B cell (primary cell): ENCODE data around the gene KRT24. TPM values are rescaled to one million over a fixed set of nuclear protein-coding genes. Genes with fewer than 3 reads are reported as not detected.

ENCODE experiments used
- ATAC-seq: fragments of 200-7000 bp; cut with Tn5 transposase; one replicate; pipeline ENCODE4 v1.10.0; 2021; ENCODE audit warnings: low read depth, mild to moderate bottlenecking, moderate number of reproducible peaks, moderate library complexity
- CTCF ChIA-PET: fragments of 350-600 bp; sonication (Branson Sonifier 250); formaldehyde crosslinking; loops from one replicate; lab custom pipeline; 2021; ENCODE audit warnings: antibody characterized with exemption, inconsistent platforms; lab: Charles Lee
- POLR2A ChIA-PET: fragments of 350-600 bp; sonication (Branson Sonifier 250); formaldehyde crosslinking; loops from one replicate; lab custom pipeline; 2021; ENCODE audit warnings: antibody characterized with exemption; lab: Charles Lee
- DNase-seq: peaks from one replicate; pipeline ENCODE4 v3.0.0; 2013
- H2AFZ ChIP-seq: 2 replicates; pipeline ENCODE4 v1.6.1; 2012; ENCODE audit warnings: mild to moderate bottlenecking, low read depth, low read length; ENCODE audit not compliant: insufficient read depth, poor library complexity, severe bottlenecking
- H3K27ac ChIP-seq, 2 donors: 1 replicate in 1 of 2; 2 replicates in 1 of 2; pipeline ENCODE4 v1.5.1; 2012 to 2013; ENCODE audit warnings: low read length in 2 of 2, mild to moderate bottlenecking in 2 of 2, moderate library complexity in 1 of 2
- H3K27me3 ChIP-seq, 4 experiments: fragments of 200-600 bp in 1 of 4; sonication (generic) in 1 of 4; replicated peaks in 1 of 4; 1 replicate in 2 of 4; 2 replicates in 2 of 4; pipeline versions ENCODE4 v1.6.1 to v1.7.0; 2013 to 2016; ENCODE audit warnings: low read length in 3 of 4, mild to moderate bottlenecking in 2 of 4, mixed read lengths in 1 of 4, moderate library complexity in 1 of 4; ENCODE audit not compliant: insufficient read depth in 4 of 4, control insufficient read depth in 3 of 4; ENCODE audit errors: control extremely low read depth in 1 of 4
- H3K36me3 ChIP-seq, 2 experiments: replicated peaks in 1 of 2; 1 replicate in 1 of 2; 2 replicates in 1 of 2; pipeline versions ENCODE4 v1.6.1 to v1.7.1; 2013; ENCODE audit warnings: low read length in 1 of 2; ENCODE audit not compliant: insufficient read depth in 2 of 2, control insufficient read depth in 1 of 2; ENCODE audit errors: control extremely low read depth in 1 of 2, extremely low read depth in 1 of 2
- H3K4me1 ChIP-seq, 2 donors: fragments of 200-600 bp in 1 of 2; sonication (generic) in 1 of 2; 1 replicate in 1 of 2; 2 replicates in 1 of 2; pipeline versions ENCODE4 v1.5.1 to v1.6.1; 2013 to 2017; ENCODE audit warnings: low read length in 2 of 2; ENCODE audit not compliant: control insufficient read depth in 2 of 2, insufficient read depth in 2 of 2
- H3K4me2 ChIP-seq: replicated peaks from 2 replicates; pipeline ENCODE3; 2012; ENCODE audit warnings: mild to moderate bottlenecking, low read depth, low read length; ENCODE audit not compliant: poor library complexity, severe bottlenecking
- H3K4me3 ChIP-seq, 5 experiments: fragments of 200-600 bp in 1 of 5; sonication (generic) in 1 of 5; 1 replicate in 3 of 5; 2 replicates in 2 of 5; pipeline versions ENCODE4 v1.5.1 to v1.7.0; 2011 to 2016; ENCODE audit warnings: low read length in 4 of 5, mild to moderate bottlenecking in 4 of 5, low read depth in 2 of 5, control low read depth in 1 of 5, moderate library complexity in 1 of 5; ENCODE audit not compliant: insufficient read depth in 1 of 5; ENCODE audit errors: control extremely low read depth in 1 of 5, extremely low read depth in 1 of 5
- H3K79me2 ChIP-seq: fragments of 200-600 bp; sonication (generic); one replicate; pipeline ENCODE4 v1.6.0; 2016; ENCODE audit warnings: low read length; ENCODE audit not compliant: control insufficient read depth, insufficient read depth
- H3K9ac ChIP-seq: fragments of 200-600 bp; sonication (generic); 2 replicates; pipeline ENCODE4 v1.6.1; 2017; ENCODE audit warnings: mild to moderate bottlenecking, low read length, moderate library complexity
- H3K9me3 ChIP-seq, 3 donors: one replicate each; pipeline versions ENCODE4 v1.6.1 to v1.7.1; 2013; ENCODE audit warnings: low read length in 2 of 3; ENCODE audit not compliant: control insufficient read depth in 2 of 3, insufficient read depth in 1 of 3; ENCODE audit errors: control extremely low read depth in 1 of 3
- H4K20me1 ChIP-seq: 2 replicates; pipeline ENCODE4 v1.6.0; 2012; ENCODE audit warnings: mild to moderate bottlenecking, low read length; ENCODE audit not compliant: insufficient read depth, control insufficient read depth, poor library complexity, severe bottlenecking
- H3K27ac Mint-ChIP-seq: one replicate; pipeline ENCODE4 v1.8.0; 2021; ENCODE audit warnings: mixed read lengths
- H3K27me3 Mint-ChIP-seq: one replicate; pipeline ENCODE4 v1.8.0; 2021; ENCODE audit warnings: mixed read lengths
- H3K4me1 Mint-ChIP-seq: one replicate; pipeline ENCODE4 v1.8.0; 2021; ENCODE audit warnings: mixed read lengths
- H3K4me3 Mint-ChIP-seq: one replicate; pipeline ENCODE4 v1.8.0; 2021; ENCODE audit warnings: mixed read lengths
- H3K9me3 Mint-ChIP-seq: one replicate; pipeline ENCODE4 v1.8.0; 2022; ENCODE audit warnings: mixed read lengths; ENCODE audit not compliant: insufficient read depth
- EZH2 ChIP-seq: IDR thresholded peaks from 2 replicates; pipeline ENCODE4 v1.6.1; 2012; ENCODE audit warnings: borderline replicate concordance, low read depth, mild to moderate bottlenecking, moderate library complexity, low read length; ENCODE audit not compliant: insufficient read depth, poor library complexity, severe bottlenecking
- WGBS: methylation state at CpG from one replicate; pipeline ENCODE4 v1.1.5; 2013; ENCODE audit warnings: missing lambda C conversion rate; ENCODE audit not compliant: insufficient coverage; 5-methylcytosine and 5-hydroxymethylcytosine counted together
- intact Hi-C: fragments of 100-400 bp; cut with micrococcal nuclease; formaldehyde crosslinking; loops from one replicate; pipeline ENCODE4 v1.10.0; 2022
- polyA plus RNA-seq: library from polyadenylated mRNA; depleted of rRNA; stranded (reverse); fragments of >200 nt; gene quantifications from 2 replicates; pipeline ENCODE4 v1.2.3, GENCODE V29; 2012
- total RNA-seq, 2 donors: library from RNA; stranded (reverse); fragments of 120-200 nt in 1 of 2; gene quantifications; 1 replicate in 1 of 2; 2 replicates in 1 of 2; pipeline versions ENCODE4 v1.2.3 to v1.2.4, GENCODE V29; 2013 to 2022
- TF ChIP-seq, protein P1 (sequence below): fragments of 200-600 bp; IDR thresholded peaks from one replicate; pipeline ENCODE4 v1.8.0; 2022; ENCODE audit warnings: antibody characterized with exemption, mild to moderate bottlenecking

The KRT24 gene
- total and polyA plus RNA-seq, 2 donors (not counting 1 experiment from before 2014, with no cell fraction given), result not detected

DNA sequence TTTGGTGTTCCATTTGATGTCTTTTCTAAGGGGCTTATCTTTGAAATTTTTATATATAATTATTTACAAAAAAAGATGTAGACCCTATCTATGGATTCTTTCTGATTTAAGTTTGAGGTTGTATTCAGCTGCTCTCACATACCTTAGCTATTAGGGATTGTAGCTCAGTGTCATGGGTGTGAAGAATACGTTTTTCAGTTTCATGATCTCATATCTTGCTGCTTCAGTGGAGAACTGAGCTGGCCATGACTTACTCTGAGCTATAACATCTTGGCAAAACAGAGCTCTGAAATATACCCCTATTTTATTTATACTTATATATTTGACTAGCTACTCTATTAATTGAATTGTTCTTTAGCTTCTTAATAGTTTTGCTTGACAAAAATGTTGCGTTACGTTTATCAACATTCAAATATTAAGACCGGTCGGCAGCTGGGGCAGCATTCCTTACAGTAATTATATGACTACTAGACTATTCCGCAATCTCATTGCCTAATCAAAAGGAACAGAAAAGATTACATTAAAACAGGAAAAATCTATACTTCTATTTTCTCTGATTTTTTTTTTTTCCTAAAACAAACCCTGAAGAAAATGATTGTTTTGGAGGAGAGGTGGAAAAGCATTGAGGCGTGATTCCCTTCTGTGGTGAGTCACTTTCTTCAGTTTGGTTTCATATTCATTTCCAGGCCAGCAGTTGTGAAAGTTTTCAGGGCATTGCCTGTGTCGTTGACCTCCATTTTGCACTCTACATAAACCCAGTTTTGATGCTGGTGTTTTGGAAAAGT lies 24.1 kb upstream of the KRT24 start:
- Mint-ChIP-seq H3K27ac (peak overlapping the region; percentile 79), H3K27me3 (peaks cover 7% of the 10 kb centered on the region), H3K9me3 (no peaks in the 10 kb centered on the region), H3K4me1 (peaks cover 22% of the 10 kb centered on the region), H3K4me3 (peak overlapping the region; percentile 62)
- Histone ChIP-seq H3K36me3 (no peaks in the 10 kb centered on the region), H3K4me2 (peak overlapping the region; percentile 46), H3K27ac (peak overlapping the region; percentile 66 to 73), H3K4me1 (peaks cover 20% of the 10 kb centered on the region in 2 donors), H3K9ac (no peak overlapping the region), H3K27me3 (no peaks in the 10 kb centered on the region), H3K9me3 (no peaks in the 10 kb centered on the region), H3K79me2 (no peaks in the 10 kb centered on the region), H4K20me1 (no peaks in the 10 kb centered on the region), H2AFZ (peak overlapping the region; percentile 59), H3K4me3 (peak overlapping the region in 3 of 5 experiments; percentile 1 to 17 (median 2))
- TF ChIP-seq EZH2, result no peak
- TF ChIP-seq, protein P1, sequence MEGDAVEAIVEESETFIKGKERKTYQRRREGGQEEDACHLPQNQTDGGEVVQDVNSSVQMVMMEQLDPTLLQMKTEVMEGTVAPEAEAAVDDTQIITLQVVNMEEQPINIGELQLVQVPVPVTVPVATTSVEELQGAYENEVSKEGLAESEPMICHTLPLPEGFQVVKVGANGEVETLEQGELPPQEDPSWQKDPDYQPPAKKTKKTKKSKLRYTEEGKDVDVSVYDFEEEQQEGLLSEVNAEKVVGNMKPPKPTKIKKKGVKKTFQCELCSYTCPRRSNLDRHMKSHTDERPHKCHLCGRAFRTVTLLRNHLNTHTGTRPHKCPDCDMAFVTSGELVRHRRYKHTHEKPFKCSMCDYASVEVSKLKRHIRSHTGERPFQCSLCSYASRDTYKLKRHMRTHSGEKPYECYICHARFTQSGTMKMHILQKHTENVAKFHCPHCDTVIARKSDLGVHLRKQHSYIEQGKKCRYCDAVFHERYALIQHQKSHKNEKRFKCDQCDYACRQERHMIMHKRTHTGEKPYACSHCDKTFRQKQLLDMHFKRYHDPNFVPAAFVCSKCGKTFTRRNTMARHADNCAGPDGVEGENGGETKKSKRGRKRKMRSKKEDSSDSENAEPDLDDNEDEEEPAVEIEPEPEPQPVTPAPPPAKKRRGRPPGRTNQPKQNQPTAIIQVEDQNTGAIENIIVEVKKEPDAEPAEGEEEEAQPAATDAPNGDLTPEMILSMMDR, result no peak
- CTCF ChIA-PET, result interaction anchor here (0.8 to 1.1 kb wide), 5 partner anchors 80 to 921 kb away, joined by 3 to 7 read pairs (median 4); partner anchors contain the start of gene SMARCE1
- WGBS, result 25% methylated on average over 1 of the region's 8 CpGs
- DNase-seq, result peak; percentile 70
- POLR2A ChIA-PET, result no interaction called here
- peak; percentile 84 for ATAC-seq
- intact Hi-C loops, result loop anchor here (1.0 to 10.0 kb wide), 3 partner anchors 79 to 163 kb away; partner anchors contain the start of gene CCR7

DNA sequence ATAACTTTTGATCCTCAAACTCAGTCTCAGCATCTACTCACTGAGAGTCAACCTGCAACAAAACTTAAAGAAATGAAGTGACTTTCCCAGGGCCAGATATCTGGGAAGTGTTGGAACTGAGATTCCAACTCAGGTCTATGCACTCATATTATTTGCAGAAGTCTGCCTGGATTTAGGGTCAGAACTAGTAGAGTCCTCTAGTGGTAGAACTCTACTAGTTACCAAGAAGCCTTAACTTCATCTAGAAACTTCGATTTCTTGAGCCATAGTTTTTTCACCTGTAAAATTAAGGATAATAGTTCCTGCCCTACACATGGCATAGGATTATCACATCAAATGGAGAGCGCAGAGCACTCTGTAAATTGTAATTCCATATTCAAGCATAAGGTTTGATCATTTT lies 23.4 kb upstream of the KRT24 start:
- H3K36me3 ChIP-seq, result no peaks in the 10 kb centered on the region
- H3K4me1 Mint-ChIP-seq, result peaks cover 22% of the 10 kb centered on the region
- H3K27ac Mint-ChIP-seq, result peak overlapping the region; percentile 65
- intact Hi-C loops, result loop anchor here (10.0 kb wide), 1 partner anchor 162 kb away; the partner anchor contains the start of gene CCR7
- no peak overlapping the region for H3K9ac ChIP-seq
- peak overlapping the region; percentile 12 for H3K4me3 Mint-ChIP-seq
- ATAC-seq (no peak), DNase-seq (peak; percentile 12)
- no peak overlapping the region for H2AFZ ChIP-seq
- H3K9me3 ChIP-seq, result no peaks in the 10 kb centered on the region
- POLR2A ChIA-PET, result no interaction called here
- H3K9me3 Mint-ChIP-seq, result no peaks in the 10 kb centered on the region
- peaks cover 20% of the 10 kb centered on the region in 2 donors for H3K4me1 ChIP-seq
- H3K27me3 ChIP-seq, result no peaks in the 10 kb centered on the region
- H3K27me3 Mint-ChIP-seq, result peaks cover 10% of the 10 kb centered on the region
- H4K20me1 ChIP-seq, result no peaks in the 10 kb centered on the region
- CTCF ChIA-PET, result interaction anchor here (0.9 to 1.1 kb wide), 4 partner anchors 80 to 921 kb away, joined by 3 to 7 read pairs (median 4); partner anchors contain the start of gene SMARCE1
- TF ChIP-seq EZH2, result no peak
- TF ChIP-seq, protein P1, result no peak
- WGBS, result no CpG with 5 or more reads among the region's 2 CpGs
- no peak overlapping the region for H3K4me3 ChIP-seq
- no peak overlapping the region for H3K4me2 ChIP-seq
- no peaks in the 10 kb centered on the region for H3K79me2 ChIP-seq
- H3K27ac ChIP-seq, result peak overlapping the region; percentile 66 to 73
